Hematopoietic multipotent progenitor cell treated with erythropoietin and hydrocortisone succinate and interleukin-3 and kit ligand, for 15 days (in vitro differentiated cells): ENCODE data around the gene NAA15.
"Not testable (repeated sequence)": the region's sequence is repeated elsewhere in the genome, so short reads cannot be mapped to it uniquely, and the experiment has no call there.

Experiments used
- DNase-seq: peaks from one replicate; pipeline ENCODE4 v3.0.0-alpha.2; 2015; ENCODE audit warnings: low spot score

Gene NAA15

GRCh38 chr4:139361301-139361700, 60.0 kb downstream of the NAA15 start:
- no peak for DNase-seq

GRCh38 chr4:139367421-139368090, 66.3 kb downstream of the NAA15 start:
- DNase-seq, result no peak

- no peak for DNase-seq
These were observed 67.7 kb downstream of the NAA15 start for GRCh38 chr4:139368998-139369397.

GRCh38 chr4:139374251-139374650, 72.9 kb downstream of the NAA15 start:
- DNase-seq, result no peak

GRCh38 chr4:139386421-139386820, 85.1 kb downstream of the NAA15 start:
- DNase-seq, result no peak

GRCh38 chr4:139389102-139389501, 87.8 kb downstream of the NAA15 start:
- no peak for DNase-seq

- DNase-seq, result no peak
These were observed 88.7 kb downstream of the NAA15 start for GRCh38 chr4:139389991-139390390.

- DNase-seq, result no peak
These were observed 90.4 kb downstream of the NAA15 start for GRCh38 chr4:139391731-139392130.

GRCh38 chr4:139392797-139393196, 91.5 kb downstream of the NAA15 start:
- DNase-seq, result no peak

GRCh38 chr4:139401368-139401767, 100.1 kb downstream of the NAA15 start:
- no peak for DNase-seq

GRCh38 chr4:139402436-139402835, 101.1 kb downstream of the NAA15 start:
- DNase-seq, result no peak

- DNase-seq, result no peak
These were observed 102.2 kb downstream of the NAA15 start for GRCh38 chr4:139403462-139403861.

GRCh38 chr4:139410312-139410711, 109.0 kb downstream of the NAA15 start:
- DNase-seq, result no peak

- not testable (repeated sequence) for DNase-seq
These were observed 113.4 kb downstream of the NAA15 start for GRCh38 chr4:139414671-139415210.

- peak; percentile 68 for DNase-seq
These were observed 114.9 kb downstream of the NAA15 start for GRCh38 chr4:139416073-139416673.

GRCh38 chr4:139419388-139419914, 118.1 kb downstream of the NAA15 start:
- no peak for DNase-seq

- no peak for DNase-seq
These were observed 119.3 kb downstream of the NAA15 start for GRCh38 chr4:139420652-139421051.

GRCh38 chr4:139436122-139436521, 134.8 kb downstream of the NAA15 start:
- DNase-seq, result no peak

- DNase-seq, result no peak
These were observed 136.8 kb downstream of the NAA15 start for GRCh38 chr4:139438141-139438540.

GRCh38 chr4:139441029-139441428, 139.7 kb downstream of the NAA15 start:
- no peak for DNase-seq

- DNase-seq, result peak; percentile 26
These were observed 142.4 kb downstream of the NAA15 start for GRCh38 chr4:139443661-139444060.

- not testable (repeated sequence) for DNase-seq
These were observed 143.6 kb downstream of the NAA15 start for GRCh38 chr4:139444881-139445280.

GRCh38 chr4:139447078-139447477, 145.8 kb downstream of the NAA15 start:
- DNase-seq, result not testable (repeated sequence)
